ENCODE data around the gene SLC22A5. TPM values are rescaled to one million over a fixed set of nuclear protein-coding genes. Genes with fewer than 3 reads are reported as not detected.

The SLC22A5 gene
- total RNA-seq, 2 donors from 2014 or later = 8.6 to 17.6 TPM

GRCh38 chr5:132431632-132432031 lies 62.1 kb downstream of the SLC22A5 start:
- Histone ChIP-seq H3K27ac (no peak overlapping the region), H3K27me3 (no peaks in the 10 kb centered on the region), H3K36me3 (no peaks in the 10 kb centered on the region), H3K4me1 (peaks cover 0 to 56% of the 10 kb centered on the region in 2 donors), H3K9me3 (no peaks in the 10 kb centered on the region), H3K4me3 (no peak overlapping the region)
- no peak for DNase-seq (ENCODE audit: low spot score)
- TF ChIP-seq, protein P1, sequence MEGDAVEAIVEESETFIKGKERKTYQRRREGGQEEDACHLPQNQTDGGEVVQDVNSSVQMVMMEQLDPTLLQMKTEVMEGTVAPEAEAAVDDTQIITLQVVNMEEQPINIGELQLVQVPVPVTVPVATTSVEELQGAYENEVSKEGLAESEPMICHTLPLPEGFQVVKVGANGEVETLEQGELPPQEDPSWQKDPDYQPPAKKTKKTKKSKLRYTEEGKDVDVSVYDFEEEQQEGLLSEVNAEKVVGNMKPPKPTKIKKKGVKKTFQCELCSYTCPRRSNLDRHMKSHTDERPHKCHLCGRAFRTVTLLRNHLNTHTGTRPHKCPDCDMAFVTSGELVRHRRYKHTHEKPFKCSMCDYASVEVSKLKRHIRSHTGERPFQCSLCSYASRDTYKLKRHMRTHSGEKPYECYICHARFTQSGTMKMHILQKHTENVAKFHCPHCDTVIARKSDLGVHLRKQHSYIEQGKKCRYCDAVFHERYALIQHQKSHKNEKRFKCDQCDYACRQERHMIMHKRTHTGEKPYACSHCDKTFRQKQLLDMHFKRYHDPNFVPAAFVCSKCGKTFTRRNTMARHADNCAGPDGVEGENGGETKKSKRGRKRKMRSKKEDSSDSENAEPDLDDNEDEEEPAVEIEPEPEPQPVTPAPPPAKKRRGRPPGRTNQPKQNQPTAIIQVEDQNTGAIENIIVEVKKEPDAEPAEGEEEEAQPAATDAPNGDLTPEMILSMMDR (IDR thresholded peaks at IDR 0.05) = no peak

- H3K27me3 ChIP-seq = no peaks in the 10 kb centered on the region
- no peak overlapping the region for H3K27ac ChIP-seq
- TF ChIP-seq, protein P1 (IDR thresholded peaks at IDR 0.05) = no peak
- H3K36me3 ChIP-seq = no peaks in the 10 kb centered on the region
- no peak for DNase-seq (ENCODE audit: low spot score)
- H3K4me1 ChIP-seq = peaks cover 0 to 56% of the 10 kb centered on the region in 2 donors
- no peak overlapping the region for H3K4me3 ChIP-seq
- no peaks in the 10 kb centered on the region for H3K9me3 ChIP-seq
Measured at GRCh38 chr5:132433141-132433540, 63.6 kb downstream of the SLC22A5 start.

DNA sequence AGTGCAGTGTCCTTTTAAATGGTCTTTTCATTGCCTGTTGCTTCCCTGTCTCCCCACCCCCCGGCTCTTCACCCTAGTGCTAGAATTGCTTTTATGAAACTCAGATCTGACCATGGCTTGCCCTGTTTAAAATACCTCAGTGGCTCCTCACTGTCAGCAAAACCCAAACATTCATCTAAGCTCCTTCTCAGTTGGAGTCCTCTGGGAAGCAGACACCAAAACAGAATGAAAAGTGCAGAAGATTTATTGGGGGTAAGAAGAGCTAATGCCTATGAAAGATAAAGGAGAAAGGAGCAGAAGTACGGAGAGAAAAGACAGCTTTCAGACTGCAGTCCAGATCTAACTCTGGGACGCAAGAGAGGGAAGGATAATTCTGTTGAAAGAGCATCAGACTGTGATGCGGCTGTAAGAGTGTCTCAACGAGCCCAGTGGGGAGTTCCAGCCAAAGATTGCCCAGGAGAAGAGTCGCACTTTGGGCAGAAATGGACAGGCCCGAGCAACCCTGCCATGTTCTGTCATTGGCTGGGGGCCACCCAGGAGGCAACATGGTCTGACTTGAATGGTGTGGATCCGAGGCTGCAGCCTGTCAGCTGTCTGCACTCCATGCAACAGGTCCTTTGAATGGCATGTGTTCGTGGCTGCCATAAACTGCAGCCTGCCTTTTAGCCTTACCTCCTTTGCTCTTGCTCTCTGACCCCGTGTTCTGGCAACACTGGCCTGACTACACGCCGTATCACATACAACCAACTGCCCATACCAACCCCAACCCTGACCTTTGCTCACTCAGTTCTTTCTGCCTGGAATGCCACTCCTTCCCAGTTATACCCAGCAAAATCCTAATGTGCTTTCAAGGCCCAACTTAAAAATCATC lies 65.1 kb downstream of the SLC22A5 start:
- DNase-seq (ENCODE audit: low spot score) = no peak
- Histone ChIP-seq H3K27me3 (no peaks in the 10 kb centered on the region), H3K4me3 (no peak overlapping the region), H3K27ac (no peak overlapping the region), H3K4me1 (peaks cover 0 to 56% of the 10 kb centered on the region in 2 donors), H3K36me3 (no peaks in the 10 kb centered on the region), H3K9me3 (no peaks in the 10 kb centered on the region)
- TF ChIP-seq, protein P1 (IDR thresholded peaks at IDR 0.05) = no peak

- Histone ChIP-seq H3K27me3 (no peaks in the 10 kb centered on the region), H3K4me3 (no peak overlapping the region), H3K36me3 (no peaks in the 10 kb centered on the region), H3K4me1 (peaks cover 0 to 58% of the 10 kb centered on the region in 2 donors), H3K27ac (no peak overlapping the region), H3K9me3 (no peaks in the 10 kb centered on the region)
- TF ChIP-seq, protein P1 (IDR thresholded peaks at IDR 0.05) = no peak
- DNase-seq (ENCODE audit: low spot score) = no peak
Measured at GRCh38 chr5:132435447-132435846, 65.9 kb downstream of the SLC22A5 start.

- TF ChIP-seq, protein P1 (IDR thresholded peaks at IDR 0.05) = no peak
- H3K9me3 ChIP-seq = no peaks in the 10 kb centered on the region
- no peaks in the 10 kb centered on the region for H3K27me3 ChIP-seq
- DNase-seq (ENCODE audit: low spot score) = no peak
- H3K4me1 ChIP-seq = peaks cover 0 to 58% of the 10 kb centered on the region in 2 donors
- no peaks in the 10 kb centered on the region for H3K36me3 ChIP-seq
- no peak overlapping the region for H3K27ac ChIP-seq
- no peak overlapping the region for H3K4me3 ChIP-seq
Measured at GRCh38 chr5:132435886-132436285, 66.4 kb downstream of the SLC22A5 start.

All from right atrium auricular region (tissue), 2 donors.